HepG2 (cell line): Measurements from ENCODE around the gene KSR1. TPM values are rescaled to one million over a fixed set of nuclear protein-coding genes. Genes with fewer than 3 reads are reported as not detected.

Experiments used
- CHD4 ChIP-seq: fragments of 200-600 bp; sonication (generic); IDR thresholded peaks from 2 replicates; pipeline ENCODE4 v1.7.0; 2017; ENCODE audit warnings: mild to moderate bottlenecking, low read length, borderline replicate concordance
- EP300 ChIP-seq, 3 experiments: sonication (generic) in 1 of 3; formaldehyde crosslinking in 1 of 3; IDR thresholded peaks; 2 replicates each; pipeline versions ENCODE4 v1.5.1 to v1.6.1; 2011 to 2020; ENCODE audit warnings: low read depth in 2 of 3, low read length in 2 of 3, borderline replicate concordance in 1 of 3, improper control_type of control experiment in 1 of 3, mild to moderate bottlenecking in 1 of 3, missing genetic modification reagents in 1 of 3, moderate library complexity in 1 of 3
- HIVEP1 ChIP-seq: sonication (generic); formaldehyde crosslinking; IDR thresholded peaks from 2 replicates; pipeline ENCODE4 v1.4.0; 2020; ENCODE audit warnings: mild to moderate bottlenecking, missing genetic modification reagents
- HOXA7 ChIP-seq: sonication (generic); formaldehyde crosslinking; IDR thresholded peaks from 2 replicates; pipeline ENCODE4 v1.8.1; 2022; ENCODE audit warnings: mild to moderate bottlenecking, missing genetic modification reagents, moderate library complexity
- ISX ChIP-seq: sonication (generic); formaldehyde crosslinking; conservative IDR thresholded peaks from 2 replicates; pipeline ENCODE4 v1.5.0; 2020; ENCODE audit warnings: missing genetic modification reagents
- MTERF4 ChIP-seq: sonication (generic); formaldehyde crosslinking; IDR thresholded peaks from 2 replicates; pipeline ENCODE4 v1.8.0; 2023; ENCODE audit warnings: mild to moderate bottlenecking, missing genetic modification reagents
- MYNN ChIP-seq: sonication (generic); formaldehyde crosslinking; IDR thresholded peaks from 2 replicates; pipeline ENCODE4 v1.4.0; 2020; ENCODE audit warnings: mild to moderate bottlenecking, low read depth, missing genetic modification reagents
- NFE2L1 ChIP-seq: sonication (generic); formaldehyde crosslinking; IDR thresholded peaks from 2 replicates; pipeline ENCODE4 v1.4.0; 2020; ENCODE audit warnings: missing genetic modification reagents, mild to moderate bottlenecking, borderline replicate concordance
- SKI ChIP-seq: fragments of 450-650 bp; IDR thresholded peaks from one replicate; pipeline ENCODE4 v1.6.1; 2018; ENCODE audit warnings: mild to moderate bottlenecking; ENCODE audit not compliant: partially characterized antibody
- U2AF1 ChIP-seq: fragments of 200-400 bp; formaldehyde crosslinking; optimal IDR thresholded peaks from 2 replicates; pipeline ENCODE3; 2017; ENCODE audit warnings: mild to moderate bottlenecking, low read depth, low read length
- ZNF17 ChIP-seq: sonication (generic); formaldehyde crosslinking; IDR thresholded peaks from 2 replicates; pipeline ENCODE4 v1.5.0; 2020; ENCODE audit warnings: mild to moderate bottlenecking, missing genetic modification reagents
- ZNF30 ChIP-seq: sonication (generic); formaldehyde crosslinking; IDR thresholded peaks from 2 replicates; pipeline ENCODE4 v1.5.0; 2020; ENCODE audit warnings: mild to moderate bottlenecking, missing genetic modification reagents
- ZNF549 ChIP-seq: sonication (generic); formaldehyde crosslinking; IDR thresholded peaks from 2 replicates; pipeline ENCODE4 v1.5.0; 2020; ENCODE audit warnings: missing genetic modification reagents
- polyA plus RNA-seq, 8 experiments: library from polyadenylated mRNA; depleted of rRNA in 3 of 8; stranded (reverse) in 7 of 8; unstranded in 1 of 8; fragments of >200 nt; fragmentation: Illumina TruSeq in 4 of 8; extraction: Trizol in 4 of 8; gene quantifications; 2 replicates each; pipeline versions ENCODE4 v1.2.1 to v1.2.3, GENCODE V29; 2011 to 2016; ENCODE audit warnings: low read depth in 4 of 8, missing spikeins in 1 of 8, mixed read lengths in 1 of 8; ENCODE audit not compliant: insufficient read depth in 1 of 8
- total RNA-seq, 5 experiments: library from RNA; depleted of rRNA; stranded (reverse); fragments of >200 nt; fragmentation: Illumina TruSeq; extraction: Trizol; gene quantifications; 2 replicates each; pipeline ENCODE4 v1.2.3, GENCODE V29; 2016; ENCODE audit warnings: low read depth in 1 of 5
- TF ChIP-seq, protein P1 (sequence below): sonication (generic); formaldehyde crosslinking; IDR thresholded peaks from 2 replicates; pipeline ENCODE4 v1.8.0; 2022; ENCODE audit warnings: mild to moderate bottlenecking, missing genetic modification reagents, borderline replicate concordance
- TF ChIP-seq, protein P2 (sequence below): sonication (generic); formaldehyde crosslinking; IDR thresholded peaks from 2 replicates; pipeline ENCODE4 v1.4.0; 2020; ENCODE audit warnings: missing genetic modification reagents
- TF ChIP-seq, protein P3 (sequence below), 2 experiments: sonication (generic) in 1 of 2; formaldehyde crosslinking in 1 of 2; IDR thresholded peaks; 2 replicates each; pipeline versions ENCODE4 v1.4.0 to v1.6.1; 2018 to 2020; ENCODE audit warnings: missing genetic modification reagents in 2 of 2, borderline replicate concordance in 1 of 2, low read depth in 1 of 2, mild to moderate bottlenecking in 1 of 2, missing biosample characterization in 1 of 2
- TF ChIP-seq, protein P4 (sequence below): sonication (generic); formaldehyde crosslinking; IDR thresholded peaks from 2 replicates; pipeline ENCODE4 v1.5.0; 2020; ENCODE audit warnings: missing genetic modification reagents

KSR1 gene
- total and polyA plus RNA-seq, 2 of the 13 experiments (the other 11 are each of a cell fraction or from before 2014, with no cell fraction given), result 10.1 to 16.6 TPM

- TF ChIP-seq EP300 (IDR thresholded peaks at IDR 0.05; ENCODE audit: low read depth in 2 of 2, low read length in 2 of 2), result no peak
- no peak for TF ChIP-seq EP300 (CRISPR knock-in tag; IDR thresholded peaks at IDR 0.05; ENCODE audit: borderline replicate concordance)
- TF ChIP-seq CHD4, result no peak
- no peak for TF ChIP-seq MYNN (CRISPR knock-in tag)
- no peak for TF ChIP-seq ZNF30 (CRISPR knock-in tag)
- TF ChIP-seq, protein P1, sequence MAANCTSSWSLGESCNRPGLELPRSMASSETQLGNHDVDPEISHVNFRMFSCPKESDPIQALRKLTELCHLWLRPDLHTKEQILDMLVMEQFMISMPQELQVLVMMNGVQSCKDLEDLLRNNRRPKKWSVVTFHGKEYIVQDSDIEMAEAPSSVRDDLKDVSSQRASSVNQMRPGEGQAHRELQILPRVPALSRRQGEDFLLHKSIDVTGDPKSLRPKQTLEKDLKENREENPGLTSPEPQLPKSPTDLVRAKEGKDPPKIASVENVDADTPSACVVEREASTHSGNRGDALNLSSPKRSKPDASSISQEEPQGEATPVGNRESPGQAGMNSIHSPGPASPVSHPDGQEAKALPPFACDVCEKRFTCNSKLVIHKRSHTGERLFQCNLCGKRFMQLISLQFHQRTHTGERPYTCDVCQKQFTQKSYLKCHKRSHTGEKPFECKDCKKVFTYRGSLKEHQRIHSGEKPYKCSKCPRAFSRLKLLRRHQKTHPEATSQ (CRISPR knock-in tag), result no peak
- TF ChIP-seq U2AF1, result no peak
- TF ChIP-seq ZNF549, result no peak
- TF ChIP-seq, protein P2, sequence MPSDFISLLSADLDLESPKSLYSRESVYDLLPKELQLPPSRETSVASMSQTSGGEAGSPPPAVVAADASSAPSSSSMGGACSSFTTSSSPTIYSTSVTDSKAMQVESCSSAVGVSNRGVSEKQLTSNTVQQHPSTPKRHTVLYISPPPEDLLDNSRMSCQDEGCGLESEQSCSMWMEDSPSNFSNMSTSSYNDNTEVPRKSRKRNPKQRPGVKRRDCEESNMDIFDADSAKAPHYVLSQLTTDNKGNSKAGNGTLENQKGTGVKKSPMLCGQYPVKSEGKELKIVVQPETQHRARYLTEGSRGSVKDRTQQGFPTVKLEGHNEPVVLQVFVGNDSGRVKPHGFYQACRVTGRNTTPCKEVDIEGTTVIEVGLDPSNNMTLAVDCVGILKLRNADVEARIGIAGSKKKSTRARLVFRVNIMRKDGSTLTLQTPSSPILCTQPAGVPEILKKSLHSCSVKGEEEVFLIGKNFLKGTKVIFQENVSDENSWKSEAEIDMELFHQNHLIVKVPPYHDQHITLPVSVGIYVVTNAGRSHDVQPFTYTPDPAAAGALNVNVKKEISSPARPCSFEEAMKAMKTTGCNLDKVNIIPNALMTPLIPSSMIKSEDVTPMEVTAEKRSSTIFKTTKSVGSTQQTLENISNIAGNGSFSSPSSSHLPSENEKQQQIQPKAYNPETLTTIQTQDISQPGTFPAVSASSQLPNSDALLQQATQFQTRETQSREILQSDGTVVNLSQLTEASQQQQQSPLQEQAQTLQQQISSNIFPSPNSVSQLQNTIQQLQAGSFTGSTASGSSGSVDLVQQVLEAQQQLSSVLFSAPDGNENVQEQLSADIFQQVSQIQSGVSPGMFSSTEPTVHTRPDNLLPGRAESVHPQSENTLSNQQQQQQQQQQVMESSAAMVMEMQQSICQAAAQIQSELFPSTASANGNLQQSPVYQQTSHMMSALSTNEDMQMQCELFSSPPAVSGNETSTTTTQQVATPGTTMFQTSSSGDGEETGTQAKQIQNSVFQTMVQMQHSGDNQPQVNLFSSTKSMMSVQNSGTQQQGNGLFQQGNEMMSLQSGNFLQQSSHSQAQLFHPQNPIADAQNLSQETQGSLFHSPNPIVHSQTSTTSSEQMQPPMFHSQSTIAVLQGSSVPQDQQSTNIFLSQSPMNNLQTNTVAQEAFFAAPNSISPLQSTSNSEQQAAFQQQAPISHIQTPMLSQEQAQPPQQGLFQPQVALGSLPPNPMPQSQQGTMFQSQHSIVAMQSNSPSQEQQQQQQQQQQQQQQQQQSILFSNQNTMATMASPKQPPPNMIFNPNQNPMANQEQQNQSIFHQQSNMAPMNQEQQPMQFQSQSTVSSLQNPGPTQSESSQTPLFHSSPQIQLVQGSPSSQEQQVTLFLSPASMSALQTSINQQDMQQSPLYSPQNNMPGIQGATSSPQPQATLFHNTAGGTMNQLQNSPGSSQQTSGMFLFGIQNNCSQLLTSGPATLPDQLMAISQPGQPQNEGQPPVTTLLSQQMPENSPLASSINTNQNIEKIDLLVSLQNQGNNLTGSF, result no peak
- no peak for TF ChIP-seq ZNF17
- no peak for TF ChIP-seq ISX (CRISPR knock-in tag)
- no peak for TF ChIP-seq MTERF4 (CRISPR knock-in tag)
- TF ChIP-seq, protein P3, sequence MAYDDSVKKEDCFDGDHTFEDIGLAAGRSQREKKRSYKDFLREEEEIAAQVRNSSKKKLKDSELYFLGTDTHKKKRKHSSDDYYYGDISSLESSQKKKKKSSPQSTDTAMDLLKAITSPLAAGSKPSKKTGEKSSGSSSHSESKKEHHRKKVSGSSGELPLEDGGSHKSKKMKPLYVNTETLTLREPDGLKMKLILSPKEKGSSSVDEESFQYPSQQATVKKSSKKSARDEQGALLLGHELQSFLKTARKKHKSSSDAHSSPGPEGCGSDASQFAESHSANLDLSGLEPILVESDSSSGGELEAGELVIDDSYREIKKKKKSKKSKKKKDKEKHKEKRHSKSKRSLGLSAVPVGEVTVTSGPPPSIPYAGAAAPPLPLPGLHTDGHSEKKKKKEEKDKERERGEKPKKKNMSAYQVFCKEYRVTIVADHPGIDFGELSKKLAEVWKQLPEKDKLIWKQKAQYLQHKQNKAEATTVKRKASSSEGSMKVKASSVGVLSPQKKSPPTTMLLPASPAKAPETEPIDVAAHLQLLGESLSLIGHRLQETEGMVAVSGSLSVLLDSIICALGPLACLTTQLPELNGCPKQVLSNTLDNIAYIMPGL (CRISPR knock-in tag; IDR thresholded peaks at IDR 0.05; ENCODE audit: borderline replicate concordance in 1 of 2, low read depth in 1 of 2), result no peak
- TF ChIP-seq NFE2L1 (CRISPR knock-in tag), result no peak
- no peak for TF ChIP-seq HIVEP1 (CRISPR knock-in tag)
- TF ChIP-seq HOXA7 (CRISPR knock-in tag), result no peak
- TF ChIP-seq, protein P4, sequence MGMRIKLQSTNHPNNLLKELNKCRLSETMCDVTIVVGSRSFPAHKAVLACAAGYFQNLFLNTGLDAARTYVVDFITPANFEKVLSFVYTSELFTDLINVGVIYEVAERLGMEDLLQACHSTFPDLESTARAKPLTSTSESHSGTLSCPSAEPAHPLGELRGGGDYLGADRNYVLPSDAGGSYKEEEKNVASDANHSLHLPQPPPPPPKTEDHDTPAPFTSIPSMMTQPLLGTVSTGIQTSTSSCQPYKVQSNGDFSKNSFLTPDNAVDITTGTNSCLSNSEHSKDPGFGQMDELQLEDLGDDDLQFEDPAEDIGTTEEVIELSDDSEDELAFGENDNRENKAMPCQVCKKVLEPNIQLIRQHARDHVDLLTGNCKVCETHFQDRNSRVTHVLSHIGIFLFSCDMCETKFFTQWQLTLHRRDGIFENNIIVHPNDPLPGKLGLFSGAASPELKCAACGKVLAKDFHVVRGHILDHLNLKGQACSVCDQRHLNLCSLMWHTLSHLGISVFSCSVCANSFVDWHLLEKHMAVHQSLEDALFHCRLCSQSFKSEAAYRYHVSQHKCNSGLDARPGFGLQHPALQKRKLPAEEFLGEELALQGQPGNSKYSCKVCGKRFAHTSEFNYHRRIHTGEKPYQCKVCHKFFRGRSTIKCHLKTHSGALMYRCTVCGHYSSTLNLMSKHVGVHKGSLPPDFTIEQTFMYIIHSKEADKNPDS (CRISPR knock-in tag), result no peak
- TF ChIP-seq SKI, result no peak
These were observed 74.6 kb downstream of the KSR1 start (continued) for GRCh38 chr17:27530764-27531391.
